Right renal cortex interstitium (tissue), 3 donors: ENCODE measurements around the gene MMAB. TPM values are rescaled to one million over a fixed set of nuclear protein-coding genes. Genes with fewer than 3 reads are reported as not detected.

Experiments
- DNase-seq, 3 donors: peaks; one replicate each; pipeline ENCODE4 v3.0.0-alpha.2; 2013; ENCODE audit warnings: low read depth in 3 of 3, low spot score in 2 of 3
- polyA plus RNA-seq, 3 donors: library from polyadenylated mRNA; unstranded; fragments of 120-200 nt; gene quantifications; one replicate each; pipeline ENCODE4 v1.2.1, GENCODE V29; 2013; ENCODE audit not compliant: insufficient read length in 3 of 3

The MMAB gene
- polyA plus RNA-seq, 3 donors = 32.4 to 33.6 (median 32.5) TPM

GRCh38 chr12:109586385-109587296 is 13.3 kb upstream of the MMAB start:
- no peak for DNase-seq

GRCh38 chr12:109583733-109584132 is 10.4 kb upstream of the MMAB start:
- no peak for DNase-seq

GRCh38 chr12:109582636-109583035 is 9.3 kb upstream of the MMAB start:
- no peak for DNase-seq

- DNase-seq = no peak
Measured at GRCh38 chr12:109581856-109582255, 8.6 kb upstream of the MMAB start.

- no peak for DNase-seq
Measured at GRCh38 chr12:109581334-109581691, 8.0 kb upstream of the MMAB start.

GRCh38 chr12:109580684-109581333 is 7.5 kb upstream of the MMAB start:
- DNase-seq = no peak

GRCh38 chr12:109580272-109580671 is 7.0 kb upstream of the MMAB start:
- DNase-seq = no peak

GRCh38 chr12:109579639-109580038 is 6.3 kb upstream of the MMAB start:
- DNase-seq = no peak

- no peak for DNase-seq
Measured at GRCh38 chr12:109578330-109578927, 5.1 kb upstream of the MMAB start.

- no peak for DNase-seq
Measured at GRCh38 chr12:109577311-109577710, 4.0 kb upstream of the MMAB start.

- DNase-seq = no peak
Measured at GRCh38 chr12:109575683-109576082, 2.4 kb upstream of the MMAB start.

GRCh38 chr12:109573914-109574244 is 575 bp upstream of the MMAB start:
- no peak for DNase-seq

- no peak for DNase-seq
Measured at GRCh38 chr12:109572506-109572845, 828 bp downstream of the MMAB start.

- DNase-seq = no peak
Measured at GRCh38 chr12:109571773-109572505, 1.4 kb downstream of the MMAB start.

GRCh38 chr12:109568486-109568885 is 4.8 kb downstream of the MMAB start:
- no peak for DNase-seq

GRCh38 chr12:109567967-109568366 is 5.3 kb downstream of the MMAB start:
- no peak for DNase-seq

GRCh38 chr12:109567296-109567695 is 6.0 kb downstream of the MMAB start:
- DNase-seq = no peak

- DNase-seq = no peak
Measured at GRCh38 chr12:109566424-109566823, 6.9 kb downstream of the MMAB start.

- DNase-seq = no peak
Measured at GRCh38 chr12:109563291-109564284, 9.7 kb downstream of the MMAB start.

- no peak for DNase-seq
Measured at GRCh38 chr12:109562871-109563270, 10.4 kb downstream of the MMAB start.
